HG02981 (cell line): Measurements from ENCODE around the gene KCNK2.

Experiments used
- ATAC-seq: cut with Tn5 transposase; IDR thresholded peaks from one replicate; pipeline ENCODE4 v1.9.1; 2021; ENCODE audit warnings: mild to moderate bottlenecking, moderate library complexity; ENCODE audit not compliant: unreplicated experiment

KCNK2 gene

GRCh38 chr1:215250913-215251312, 168.4 kb downstream of the KCNK2 start:
- ATAC-seq: no peak

DNA sequence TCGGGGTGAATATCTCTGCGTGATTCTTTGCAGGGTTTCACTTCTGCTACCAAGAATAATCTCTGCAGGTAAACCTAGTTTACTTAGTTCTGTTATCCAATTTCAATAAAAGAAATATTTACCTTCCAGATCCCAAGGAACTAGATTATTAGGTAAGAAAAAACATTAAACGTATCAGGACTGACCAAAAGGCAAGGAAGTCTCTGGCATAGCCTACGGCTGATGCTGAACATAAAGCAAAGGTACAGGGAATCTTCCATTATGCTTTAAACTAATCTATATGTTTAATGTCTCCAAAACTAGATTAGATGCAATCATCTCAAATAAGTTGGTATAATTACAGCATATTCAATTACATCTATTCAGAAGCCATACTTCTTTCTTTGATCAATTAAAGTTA, 168.9 kb downstream of the KCNK2 start:
- ATAC-seq: no peak

DNA sequence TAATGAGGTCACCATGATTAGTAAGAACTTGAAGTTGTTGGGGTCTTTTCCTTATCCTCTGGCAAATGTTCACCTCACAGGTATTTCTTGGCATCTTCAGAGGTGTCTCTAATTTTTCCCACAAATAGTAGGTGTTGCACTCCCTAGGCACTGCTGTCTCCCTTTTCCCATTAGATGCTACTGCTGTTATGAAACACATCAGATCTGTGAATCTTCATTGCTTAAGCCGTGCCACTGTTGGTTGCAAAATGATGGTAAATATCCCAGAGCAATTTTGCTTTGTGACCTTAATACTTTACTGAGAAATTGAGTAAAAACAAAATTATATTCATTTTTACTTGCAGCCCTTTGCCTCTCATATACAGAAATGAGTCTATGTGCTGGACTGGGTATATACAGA, 169.6 kb downstream of the KCNK2 start:
- ATAC-seq: no peak

- no peak for ATAC-seq
These were observed 174.6 kb downstream of the KCNK2 start for GRCh38 chr1:215256936-215257679.

- no peak for ATAC-seq
These were observed 178.2 kb downstream of the KCNK2 start for GRCh38 chr1:215260711-215261110.

GRCh38 chr1:215262106-215262505, 179.6 kb downstream of the KCNK2 start:
- no peak for ATAC-seq

GRCh38 chr1:215263636-215264035, 181.1 kb downstream of the KCNK2 start:
- no peak for ATAC-seq

- no peak for ATAC-seq
These were observed 182.1 kb downstream of the KCNK2 start for GRCh38 chr1:215264649-215265048.

GRCh38 chr1:215267495-215267894, 185.0 kb downstream of the KCNK2 start:
- ATAC-seq: no peak

DNA sequence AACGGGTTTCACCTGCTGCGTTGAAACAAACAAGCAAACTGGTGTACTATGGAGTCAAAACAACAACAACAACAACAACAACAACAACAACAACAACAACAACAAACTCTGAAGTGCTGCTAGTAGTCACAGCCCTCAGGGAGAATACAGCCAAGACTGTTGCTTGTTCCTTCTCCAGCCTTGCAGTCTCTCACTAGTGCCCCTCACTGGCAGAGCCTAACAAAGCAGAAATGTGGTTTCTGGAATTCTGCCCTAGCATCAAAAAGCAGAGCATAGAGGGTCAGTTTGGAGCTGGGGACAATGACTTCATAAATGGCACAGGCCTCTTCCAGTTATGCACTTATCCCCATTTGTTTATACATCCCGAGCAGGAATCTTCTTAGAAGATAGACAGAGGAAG, 187.4 kb downstream of the KCNK2 start:
- no peak for ATAC-seq

- no peak for ATAC-seq
These were observed 191.4 kb downstream of the KCNK2 start for GRCh38 chr1:215273838-215274516.

DNA sequence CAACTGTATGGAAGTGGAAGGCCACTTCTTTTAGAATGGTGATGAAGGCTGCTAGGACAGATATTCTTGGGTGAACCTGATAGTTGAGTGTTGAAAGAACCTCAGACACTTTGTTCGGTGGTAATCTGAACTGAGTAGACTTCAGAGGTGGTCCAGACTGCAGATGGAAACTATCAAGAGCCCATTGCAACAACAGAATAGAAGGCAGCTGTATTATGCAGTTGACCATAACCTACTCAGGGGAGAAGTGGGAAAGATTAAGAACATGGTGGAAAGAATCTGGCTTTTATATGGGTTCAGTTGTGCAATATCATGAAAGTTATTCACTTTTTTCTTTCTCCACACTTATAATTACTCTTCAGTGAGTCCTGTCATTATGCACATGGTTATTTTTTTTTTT, 194.0 kb downstream of the KCNK2 start:
- no peak for ATAC-seq

DNA sequence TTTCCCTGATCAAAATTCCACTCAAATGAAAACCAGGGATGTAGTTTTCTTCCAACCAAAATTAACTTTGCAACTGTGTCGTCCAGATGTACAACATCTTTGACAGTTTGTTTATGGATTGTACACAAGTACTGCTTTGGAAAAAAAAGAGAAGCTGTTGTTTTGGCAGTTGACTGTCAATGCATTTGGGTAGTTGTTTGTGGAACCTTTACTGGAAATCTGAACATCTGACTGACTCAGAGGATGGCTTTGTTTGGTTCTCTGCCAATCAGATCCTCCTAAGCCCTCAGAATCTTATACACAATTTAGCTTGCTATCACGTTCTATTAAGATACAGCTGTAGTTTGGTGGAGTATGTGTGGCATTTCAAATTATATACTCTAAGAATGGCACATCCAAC, 195.0 kb downstream of the KCNK2 start:
- no peak for ATAC-seq

DNA sequence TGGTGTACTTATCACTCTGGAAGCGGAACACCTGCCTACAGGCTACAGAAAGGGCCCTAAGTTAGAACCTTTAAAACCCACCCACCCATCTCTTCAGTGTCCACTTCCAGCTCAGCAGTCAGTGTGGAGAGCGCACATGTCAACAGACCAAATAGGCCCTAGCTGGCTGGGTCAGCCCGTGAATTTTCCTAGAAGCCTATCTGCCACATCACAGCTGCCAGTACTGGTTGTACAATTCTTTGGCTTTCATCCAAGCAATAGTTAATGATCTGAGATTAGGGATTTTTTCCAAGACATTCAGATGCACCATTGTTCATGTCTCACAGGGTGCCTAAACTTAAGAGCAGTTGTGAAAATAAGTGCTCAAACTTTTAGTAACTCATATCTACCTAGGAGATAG, 197.1 kb downstream of the KCNK2 start:
- ATAC-seq: no peak

- no peak for ATAC-seq
These were observed 200.0 kb downstream of the KCNK2 start for GRCh38 chr1:215282557-215282956.

DNA sequence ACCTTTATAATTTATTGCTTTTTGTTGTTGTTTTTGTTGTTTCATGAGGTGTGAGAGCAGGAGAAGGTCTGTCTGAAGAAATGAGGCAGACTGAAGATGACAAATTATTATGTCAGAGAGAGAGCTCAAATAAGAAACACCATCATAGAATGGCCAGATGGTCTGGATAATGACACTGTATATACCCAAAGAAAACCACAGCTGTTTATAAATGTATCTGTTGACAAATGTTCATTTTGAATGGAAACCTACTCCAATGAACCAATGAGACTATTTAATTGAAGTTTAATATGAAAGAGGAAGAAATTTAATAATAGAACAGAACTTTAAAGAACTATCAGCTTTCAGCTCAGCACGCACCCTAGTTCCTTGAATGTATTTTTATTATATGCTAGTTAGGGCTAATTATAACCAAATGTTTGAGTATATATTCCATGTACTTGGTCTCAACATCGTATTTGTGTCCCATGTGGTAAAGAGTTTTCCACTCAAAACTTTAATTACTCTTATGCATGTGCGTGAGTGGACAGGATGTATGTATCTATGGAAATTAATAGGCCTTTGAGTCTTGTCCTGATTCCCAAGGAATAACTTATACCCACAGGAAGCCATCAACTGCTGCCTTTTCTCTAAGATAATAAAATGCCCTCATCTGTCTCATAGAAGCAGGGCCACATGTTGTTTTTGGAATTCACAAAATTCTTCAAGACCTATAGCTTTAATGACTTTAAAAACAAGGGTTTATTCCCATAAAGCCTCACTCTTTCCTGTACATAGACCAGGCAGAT, 202.7 kb downstream of the KCNK2 start:
- no peak for ATAC-seq
